Epithelial cell of proximal tubule (primary cell): Measurements from ENCODE around the gene CEACAM21. TPM values are rescaled to one million over a fixed set of nuclear protein-coding genes. Genes with fewer than 3 reads are reported as not detected.
A peak's percentile ranks its signal among the peaks of the same experiment; 100 is the strongest.

ENCODE experiments used
- DNase-seq: peaks from one replicate; pipeline ENCODE4 v3.0.0-alpha.2; 2011; ENCODE audit warnings: low read depth
- H3K4me3 ChIP-seq: 2 replicates; pipeline ENCODE4 v1.5.1; 2011; ENCODE audit warnings: low read depth, mild to moderate bottlenecking, low read length
- total RNA-seq: library from RNA; depleted of rRNA; stranded (reverse); fragments of >200 nt; gene quantifications from 2 replicates; pipeline ENCODE4 v1.2.3, GENCODE V29; 2015
- TF ChIP-seq, protein P1 (sequence below): conservative IDR thresholded peaks from 2 replicates; pipeline ENCODE4 v1.5.1; 2012; ENCODE audit warnings: low read depth, mild to moderate bottlenecking, low read length

Gene CEACAM21
- total RNA-seq, 1 donor from 2014 or later: not detected

DNA sequence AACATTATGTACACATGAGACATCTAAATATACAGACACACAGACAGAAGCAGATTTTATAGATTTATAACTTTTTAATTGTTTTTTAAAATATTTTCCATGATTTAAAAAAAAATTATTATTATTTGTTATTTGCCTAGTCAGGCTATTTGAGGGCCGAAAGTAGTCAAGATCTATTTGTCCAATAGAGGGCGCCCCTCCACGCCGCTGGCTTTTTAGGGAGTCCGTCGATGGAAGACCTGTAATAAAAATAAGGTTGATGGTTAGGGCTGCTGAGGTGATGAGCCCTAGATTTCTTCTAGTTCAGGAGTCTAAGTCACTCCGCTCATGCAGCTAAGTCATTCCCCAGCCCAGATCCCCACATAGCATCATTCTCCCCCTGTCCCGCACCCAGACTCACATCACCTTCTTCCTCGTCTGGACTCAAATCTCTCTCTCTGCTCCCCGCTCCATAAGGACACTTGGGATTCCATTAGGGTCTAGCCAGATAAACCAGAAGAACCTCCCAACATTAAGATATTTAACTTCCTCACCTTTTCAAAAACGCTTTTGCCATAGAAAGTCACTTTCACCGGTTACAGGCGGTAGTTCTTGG is 33.9 kb upstream of the CEACAM21 start:
- no peak for DNase-seq
- H3K4me3 ChIP-seq: no peak overlapping the region
- TF ChIP-seq, protein P1, sequence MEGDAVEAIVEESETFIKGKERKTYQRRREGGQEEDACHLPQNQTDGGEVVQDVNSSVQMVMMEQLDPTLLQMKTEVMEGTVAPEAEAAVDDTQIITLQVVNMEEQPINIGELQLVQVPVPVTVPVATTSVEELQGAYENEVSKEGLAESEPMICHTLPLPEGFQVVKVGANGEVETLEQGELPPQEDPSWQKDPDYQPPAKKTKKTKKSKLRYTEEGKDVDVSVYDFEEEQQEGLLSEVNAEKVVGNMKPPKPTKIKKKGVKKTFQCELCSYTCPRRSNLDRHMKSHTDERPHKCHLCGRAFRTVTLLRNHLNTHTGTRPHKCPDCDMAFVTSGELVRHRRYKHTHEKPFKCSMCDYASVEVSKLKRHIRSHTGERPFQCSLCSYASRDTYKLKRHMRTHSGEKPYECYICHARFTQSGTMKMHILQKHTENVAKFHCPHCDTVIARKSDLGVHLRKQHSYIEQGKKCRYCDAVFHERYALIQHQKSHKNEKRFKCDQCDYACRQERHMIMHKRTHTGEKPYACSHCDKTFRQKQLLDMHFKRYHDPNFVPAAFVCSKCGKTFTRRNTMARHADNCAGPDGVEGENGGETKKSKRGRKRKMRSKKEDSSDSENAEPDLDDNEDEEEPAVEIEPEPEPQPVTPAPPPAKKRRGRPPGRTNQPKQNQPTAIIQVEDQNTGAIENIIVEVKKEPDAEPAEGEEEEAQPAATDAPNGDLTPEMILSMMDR: peak; percentile 78

DNA sequence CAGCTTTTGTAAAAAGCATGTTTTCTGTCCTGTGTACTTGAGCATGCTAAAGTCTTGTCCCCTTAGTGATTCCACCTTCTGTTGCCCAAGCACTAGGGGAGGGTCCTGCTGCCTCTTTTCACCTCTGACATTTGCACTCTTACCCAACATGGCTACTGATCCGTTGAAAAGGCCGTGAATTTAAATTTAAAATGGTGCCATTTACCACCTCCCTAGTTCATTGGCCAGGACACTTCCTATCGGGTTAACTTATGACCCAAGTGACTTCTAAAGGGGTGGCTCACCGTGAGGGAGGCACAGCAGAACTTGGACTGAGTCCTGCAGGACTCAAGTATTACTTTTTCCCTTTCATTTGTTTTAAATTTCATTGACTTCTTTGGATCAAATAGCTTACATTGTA is 33.3 kb upstream of the CEACAM21 start:
- H3K4me3 ChIP-seq: no peak overlapping the region
- no peak for DNase-seq
- TF ChIP-seq, protein P1: no peak

DNA sequence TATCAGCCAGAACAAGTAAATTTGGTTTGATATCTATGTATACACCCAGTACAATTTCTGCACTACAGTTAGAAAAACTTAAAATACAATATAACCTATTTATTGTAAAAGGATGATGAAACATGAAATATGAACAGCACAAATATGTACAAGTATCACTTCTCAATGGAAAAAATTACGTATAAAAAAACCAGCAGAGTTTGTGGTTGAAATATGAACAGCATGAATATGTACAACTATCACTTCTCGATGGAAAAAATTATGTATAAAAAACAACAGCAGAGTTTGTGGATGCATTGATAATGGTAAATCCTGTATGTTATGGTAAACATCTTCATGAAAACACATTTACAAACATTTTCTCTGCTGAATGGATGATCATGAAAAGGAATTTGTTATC is 32.4 kb upstream of the CEACAM21 start:
- DNase-seq: no peak
- TF ChIP-seq, protein P1: no peak
- no peak overlapping the region for H3K4me3 ChIP-seq

DNA sequence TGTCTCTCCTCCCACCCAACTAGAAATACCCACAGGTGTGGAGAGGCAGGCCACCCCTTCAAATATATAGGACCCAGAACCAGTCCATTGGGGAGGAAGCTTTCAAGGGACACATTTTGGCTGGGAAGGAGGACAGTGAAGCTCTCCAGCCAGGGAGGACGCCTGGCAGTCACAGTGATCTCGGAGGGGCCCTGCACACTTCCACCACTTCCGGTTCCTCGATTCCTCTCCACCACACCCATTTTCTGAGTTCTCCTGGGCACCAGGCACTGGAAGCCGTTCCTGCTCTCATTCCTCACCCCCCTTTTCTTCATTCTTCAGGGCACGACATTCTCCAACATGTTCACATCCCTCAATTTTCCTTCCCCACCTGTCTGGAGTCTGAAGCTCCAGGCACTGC is 30.4 kb upstream of the CEACAM21 start:
- TF ChIP-seq, protein P1: no peak
- no peak overlapping the region for H3K4me3 ChIP-seq
- no peak for DNase-seq

DNA sequence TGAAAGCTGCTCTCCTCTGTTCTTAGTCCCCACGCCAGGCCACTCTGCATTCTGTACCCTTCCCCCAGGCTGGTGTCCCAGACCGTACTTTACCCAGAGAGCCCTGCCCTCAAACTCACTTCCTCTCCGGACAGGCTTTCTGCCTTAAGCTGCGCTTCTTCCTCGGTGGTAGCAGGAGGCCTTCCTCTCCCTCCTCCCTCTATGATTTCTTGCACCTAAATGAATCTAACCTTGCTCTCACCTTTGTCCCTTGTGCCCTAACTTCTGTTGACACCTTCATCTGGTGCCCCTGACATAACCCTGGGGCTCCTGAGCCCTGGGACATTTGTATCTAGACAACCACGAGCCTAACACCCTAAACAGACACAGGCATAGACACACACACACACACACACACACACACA is 29.6 kb upstream of the CEACAM21 start:
- DNase-seq: no peak
- TF ChIP-seq, protein P1: no peak
- H3K4me3 ChIP-seq: no peak overlapping the region

DNA sequence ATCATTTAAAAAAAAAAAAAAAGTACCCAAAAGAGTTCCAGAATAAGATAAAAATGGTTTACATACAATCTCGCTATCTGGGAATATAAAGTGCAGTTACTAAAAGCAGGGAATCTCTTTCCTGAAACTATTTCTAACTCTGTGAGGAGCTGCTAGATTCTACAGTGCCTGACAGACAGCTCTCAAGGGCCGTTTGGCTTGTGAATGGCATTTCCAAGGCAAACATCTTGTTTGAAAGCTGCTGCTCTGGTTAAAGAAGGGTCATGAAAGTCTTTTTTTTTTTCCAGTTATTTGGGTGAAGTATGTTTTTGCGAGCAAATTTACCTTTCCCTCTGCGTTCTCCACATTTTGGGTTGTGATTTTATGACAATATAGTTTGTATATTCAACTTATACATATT is 29.0 kb upstream of the CEACAM21 start:
- TF ChIP-seq, protein P1: no peak
- H3K4me3 ChIP-seq: no peak overlapping the region
- DNase-seq: no peak

DNA sequence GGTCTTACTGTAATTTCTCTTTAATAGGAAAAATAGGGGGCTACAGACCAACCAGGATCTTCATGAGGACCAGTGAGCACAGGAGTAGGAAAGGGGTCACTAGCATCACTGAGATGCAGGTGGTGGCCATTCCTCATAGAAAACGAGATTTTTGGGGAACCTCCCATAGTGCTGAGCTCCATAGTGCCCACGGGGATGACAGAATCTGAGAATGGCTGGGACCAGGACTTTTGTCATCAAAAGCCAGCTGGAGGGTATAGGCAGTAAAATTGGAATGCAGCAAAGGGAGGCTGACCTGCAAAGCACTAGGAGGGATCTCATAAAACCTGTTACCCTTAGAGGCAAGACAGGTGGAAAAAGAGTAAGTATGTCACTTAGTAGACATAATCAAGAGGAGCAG is 28.4 kb upstream of the CEACAM21 start:
- TF ChIP-seq, protein P1: no peak
- DNase-seq: no peak
- no peak overlapping the region for H3K4me3 ChIP-seq
